PC-3 (cell line): ENCODE results near the gene SCGB1C2.
"Not testable (repeated sequence)": the region's sequence is repeated elsewhere in the genome, so short reads cannot be mapped to it uniquely, and the experiment has no call there.

ENCODE experiments used
- CTCF ChIP-seq: fragments of 300-600 bp; sonication (generic); conservative IDR thresholded peaks from 2 replicates; pipeline ENCODE4 v1.5.1; 2017; ENCODE audit warnings: antibody characterized with exemption, low read depth, mild to moderate bottlenecking, low read length
- EZH2 ChIP-seq: fragments of 300-600 bp; sonication (generic); IDR thresholded peaks from one replicate; pipeline ENCODE4 v1.6.1; 2017; ENCODE audit warnings: antibody characterized with exemption, mild to moderate bottlenecking, low read length; ENCODE audit not compliant: unreplicated experiment

DNA sequence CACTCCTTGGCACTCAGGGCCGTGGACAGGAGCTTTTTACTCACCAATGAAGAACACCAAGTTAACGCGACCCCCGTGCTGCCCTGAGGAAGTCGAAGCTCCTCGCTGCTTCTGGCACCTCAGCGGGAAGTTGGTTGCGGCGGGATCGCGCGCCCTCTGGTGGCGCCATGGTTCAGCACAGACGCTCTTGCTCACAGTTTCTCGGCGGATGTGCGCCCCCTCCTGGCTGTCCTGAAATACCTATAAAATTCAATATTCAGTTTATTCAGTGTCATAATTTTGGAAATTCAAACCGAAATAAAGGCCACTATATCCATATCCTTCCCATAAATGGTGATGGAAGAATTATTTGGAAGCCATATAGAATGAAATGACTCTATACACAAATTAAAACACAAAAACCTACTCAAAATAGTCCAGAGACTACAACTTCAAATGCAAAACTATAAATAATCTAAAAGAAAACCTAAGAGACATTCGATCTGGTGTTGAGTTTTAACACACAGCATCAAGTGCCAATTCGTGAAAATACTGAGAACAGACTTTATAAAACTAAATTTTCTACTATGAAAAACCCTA, 18.9 kb upstream of the SCGB1C2 start:
- TF ChIP-seq CTCF, EZH2: not testable (repeated sequence)
